ENCODE results near the gene FAM120AOS. TPM values are rescaled to one million over a fixed set of nuclear protein-coding genes. Genes with fewer than 3 reads are reported as not detected.

The FAM120AOS gene
- total and polyA plus RNA-seq, 2 of the 8 experiments (the other 6 are each of a cell fraction or from before 2014, with no cell fraction given) = 29.6 to 37.6 TPM

DNA sequence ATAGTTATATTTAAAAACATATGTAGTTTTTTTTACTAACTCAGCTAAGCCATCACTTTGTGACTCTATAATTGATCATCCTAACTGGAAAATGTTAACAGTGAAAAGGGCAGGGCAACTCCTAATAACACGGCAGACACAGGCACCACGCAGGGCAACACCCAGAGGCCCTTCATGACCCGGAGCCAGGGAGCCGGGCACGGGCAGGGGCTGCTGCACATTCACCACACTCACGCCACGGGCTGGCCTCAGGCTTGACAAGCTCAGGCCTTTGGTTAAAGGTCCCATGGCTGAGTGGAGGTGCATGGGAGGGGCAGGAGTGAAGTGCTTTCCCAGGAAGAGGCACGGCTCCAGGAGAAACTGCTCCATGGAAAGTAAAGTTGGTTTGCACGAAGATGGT, 54.9 kb downstream of the FAM120AOS start:
- Histone ChIP-seq H3K23me2 (ENCODE audit: low read depth, low read length) (no peaks in the 10 kb centered on the region), H2BK12ac (ENCODE audit: low read depth, low read length) (no peak overlapping the region), H2BK15ac (ENCODE audit: low read length) (no peak overlapping the region), H4K91ac (replicated peaks; ENCODE audit: insufficient read length, low read length) (no peak overlapping the region), H3K56ac (replicated peaks; ENCODE audit: insufficient read length, low read depth, low read length) (no peak overlapping the region), H4K8ac (ENCODE audit: extremely low read depth, insufficient read depth, low read length) (no peak overlapping the region), H2BK120ac (replicated peaks; ENCODE audit: low read depth, low read length) (no peak overlapping the region), H3K4ac (replicated peaks; ENCODE audit: insufficient read length, low read depth, low read length) (no peak overlapping the region), H3K14ac (ENCODE audit: insufficient read length) (no peak overlapping the region), H3K9me3 (ENCODE audit: insufficient read depth in 2 of 2, low read depth in 1 of 2, low read length in 1 of 2) (no peaks in the 10 kb centered on the region), H2AK5ac (ENCODE audit: low read depth, low read length) (no peak overlapping the region), H2AFZ (ENCODE audit: low read length) (no peak overlapping the region), H3K23ac (ENCODE audit: insufficient read length) (no peak overlapping the region), H2BK20ac (ENCODE audit: low read length) (no peak overlapping the region), H3K27me3 (replicated peaks in 1 of 4; ENCODE audit: control insufficient read depth in 3 of 4, extremely low read depth in 1 of 4, insufficient read depth in 3 of 4, low read length in 3 of 4) (no peaks in the 10 kb centered on the region), H3K9ac (replicated peaks in 1 of 4; ENCODE audit: extremely low read depth in 1 of 4, low read depth in 3 of 4, low read length in 3 of 4) (no peak overlapping the region), H2BK5ac (ENCODE audit: low read depth, low read length) (no peak overlapping the region), H3K4me2 (ENCODE audit: insufficient read depth in 1 of 2, low read depth in 2 of 2, low read length in 2 of 2) (no peak overlapping the region), H3K4me1 (replicated peaks in 1 of 4; ENCODE audit: control insufficient read depth in 3 of 4, insufficient read depth in 4 of 4, low read length in 3 of 4) (no peaks in the 10 kb centered on the region; a peak in 1 of 7 replicates), H4K20me1 (replicated peaks in 1 of 2; ENCODE audit: control insufficient read depth in 1 of 2, insufficient read depth in 2 of 2, low read length in 2 of 2) (no peaks in the 10 kb centered on the region), H4K5ac (ENCODE audit: insufficient read length, low read depth, low read length) (no peak overlapping the region), H3K79me1 (ENCODE audit: low read depth, low read length) (no peaks in the 10 kb centered on the region), H3K27ac (ENCODE audit: low read depth, low read length) (no peak overlapping the region), H3K79me2 (ENCODE audit: control insufficient read depth in 1 of 2, insufficient read depth in 2 of 2, low read length in 2 of 2) (no peaks in the 10 kb centered on the region), H3K36me3 (ENCODE audit: control insufficient read depth in 2 of 4, insufficient read depth in 4 of 4, low read length in 3 of 4) (no peaks in the 10 kb centered on the region), H3K4me3 (ENCODE audit: extremely low read depth in 1 of 4, insufficient read depth in 2 of 4, low read depth in 3 of 4, low read length in 4 of 4) (no peak overlapping the region), H3K18ac (ENCODE audit: extremely low read depth, low read length) (no peak overlapping the region)
- CTCF ChIA-PET (ENCODE audit: partially characterized antibody) = interaction anchor here (0.9 kb wide), 1 partner anchor 109 kb away, joined by 3 read pairs; no protein-coding TSS in a partner anchor
- DNase-seq (ENCODE audit: low read depth in 1 of 2, low spot score in 2 of 2) (no peak), FAIRE-seq (no peak)
- 97% methylated on average over 9 of the region's 9 CpGs; no CpG with 5 or more reads in 1 of the 2 experiments for WGBS, 2 experiments (ENCODE audit: extremely low coverage in 1 of 2, insufficient coverage in 1 of 2, insufficient read length in 1 of 2, insufficient replicate concordance in 2 of 2, low coverage in 1 of 2, low lambda C conversion rate in 2 of 2, missing lambda C conversion rate in 1 of 2)
- POLR2A ChIA-PET (ENCODE audit: partially characterized antibody) = no interaction called here
- no peak for TF ChIP-seq JUN (IDR thresholded peaks at IDR 0.05; ENCODE audit: low read depth, low read length)
- TF ChIP-seq HDAC6 (IDR thresholded peaks at IDR 0.05; ENCODE audit: low read depth, low read length) = no peak
- no peak for TF ChIP-seq YY1 (IDR thresholded peaks at IDR 0.05; ENCODE audit: low read depth, low read length)
- no peak for TF ChIP-seq CREB1 (IDR thresholded peaks at IDR 0.05)
- no peak for TF ChIP-seq BACH1 (IDR thresholded peaks at IDR 0.05; ENCODE audit: low read length)
- TF ChIP-seq, protein P1, sequence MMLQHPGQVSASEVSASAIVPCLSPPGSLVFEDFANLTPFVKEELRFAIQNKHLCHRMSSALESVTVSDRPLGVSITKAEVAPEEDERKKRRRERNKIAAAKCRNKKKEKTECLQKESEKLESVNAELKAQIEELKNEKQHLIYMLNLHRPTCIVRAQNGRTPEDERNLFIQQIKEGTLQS (IDR thresholded peaks at IDR 0.05; ENCODE audit: insufficient read depth, low read depth, low read length) = no peak
- TF ChIP-seq TCF12 (IDR thresholded peaks at IDR 0.05; ENCODE audit: low read depth, low read length) = no peak
- TF ChIP-seq EP300 (IDR thresholded peaks at IDR 0.05; ENCODE audit: borderline replicate concordance in 1 of 2, low read depth in 2 of 2, low read length in 2 of 2) = no peak
- no peak for TF ChIP-seq EZH2 (IDR thresholded peaks at IDR 0.05; ENCODE audit: low read depth, low read length, severe bottlenecking)
- TF ChIP-seq CBX5 (IDR thresholded peaks at IDR 0.05; ENCODE audit: low read depth, low read length) = no peak
- TF ChIP-seq SUZ12 (IDR thresholded peaks at IDR 0.05; ENCODE audit: low read length) = no peak
- no peak for TF ChIP-seq CEBPB (IDR thresholded peaks at IDR 0.05; ENCODE audit: low read depth, low read length)
- no peak for TF ChIP-seq POU5F1 (IDR thresholded peaks at IDR 0.05; ENCODE audit: low read depth, low read length)
- TF ChIP-seq, protein P2, sequence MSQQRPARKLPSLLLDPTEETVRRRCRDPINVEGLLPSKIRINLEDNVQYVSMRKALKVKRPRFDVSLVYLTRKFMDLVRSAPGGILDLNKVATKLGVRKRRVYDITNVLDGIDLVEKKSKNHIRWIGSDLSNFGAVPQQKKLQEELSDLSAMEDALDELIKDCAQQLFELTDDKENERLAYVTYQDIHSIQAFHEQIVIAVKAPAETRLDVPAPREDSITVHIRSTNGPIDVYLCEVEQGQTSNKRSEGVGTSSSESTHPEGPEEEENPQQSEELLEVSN (IDR thresholded peaks at IDR 0.05) = no peak
